ENCODE measurements around the gene ADSL. TPM values are rescaled to one million over a fixed set of nuclear protein-coding genes. Genes with fewer than 3 reads are reported as not detected.
A peak's percentile ranks its signal among the peaks of the same experiment; 100 is the strongest.

Gene ADSL
- total RNA-seq, 1 donor from 2014 or later: 102 TPM

GRCh38 chr22:40417041-40417440 is 70.7 kb downstream of the ADSL start:
- DNase-seq (ENCODE audit: low read depth in 2 of 2): no peak

GRCh38 chr22:40417881-40418280 is 71.6 kb downstream of the ADSL start:
- DNase-seq (ENCODE audit: low read depth in 2 of 2): no peak

GRCh38 chr22:40418366-40419201 is 72.3 kb downstream of the ADSL start:
- DNase-seq (ENCODE audit: low read depth in 2 of 2): no peak

GRCh38 chr22:40419718-40420117 is 73.4 kb downstream of the ADSL start:
- DNase-seq (ENCODE audit: low read depth in 2 of 2): no peak

- no peak for DNase-seq (ENCODE audit: low read depth in 2 of 2)
These were observed 74.2 kb downstream of the ADSL start for GRCh38 chr22:40420341-40421081.

GRCh38 chr22:40421082-40421350 is 74.7 kb downstream of the ADSL start:
- no peak for DNase-seq (ENCODE audit: low read depth in 2 of 2)

- no peak for DNase-seq (ENCODE audit: low read depth in 2 of 2)
These were observed 75.6 kb downstream of the ADSL start for GRCh38 chr22:40421941-40422340.

GRCh38 chr22:40422558-40423309 is 76.4 kb downstream of the ADSL start:
- DNase-seq (ENCODE audit: low read depth in 2 of 2): no peak

GRCh38 chr22:40423310-40423688 is 77.0 kb downstream of the ADSL start:
- DNase-seq (ENCODE audit: low read depth in 2 of 2): no peak

- no peak for DNase-seq (ENCODE audit: low read depth in 2 of 2)
These were observed 77.8 kb downstream of the ADSL start for GRCh38 chr22:40423882-40424640.

- DNase-seq (ENCODE audit: low read depth in 2 of 2): no peak
These were observed 78.8 kb downstream of the ADSL start for GRCh38 chr22:40425082-40425481.

GRCh38 chr22:40426594-40427333 is 80.5 kb downstream of the ADSL start:
- DNase-seq (ENCODE audit: low read depth in 2 of 2): peak; percentile 58 to 93

GRCh38 chr22:40428796-40429195 is 82.5 kb downstream of the ADSL start:
- no peak for DNase-seq (ENCODE audit: low read depth in 2 of 2)

- DNase-seq (ENCODE audit: low read depth in 2 of 2): no peak
These were observed 83.2 kb downstream of the ADSL start for GRCh38 chr22:40429481-40429880.

GRCh38 chr22:40430991-40431390 is 84.7 kb downstream of the ADSL start:
- DNase-seq (ENCODE audit: low read depth in 2 of 2): no peak

GRCh38 chr22:40432157-40432556 is 85.9 kb downstream of the ADSL start:
- peak in 1 of 2 donors; percentile 40 for DNase-seq (ENCODE audit: low read depth in 2 of 2)

- no peak for DNase-seq (ENCODE audit: low read depth in 2 of 2)
These were observed 86.3 kb downstream of the ADSL start for GRCh38 chr22:40432625-40433024.

GRCh38 chr22:40433416-40434090 is 87.3 kb downstream of the ADSL start:
- DNase-seq (ENCODE audit: low read depth in 2 of 2): no peak

- no peak for DNase-seq (ENCODE audit: low read depth in 2 of 2)
These were observed 87.8 kb downstream of the ADSL start for GRCh38 chr22:40434106-40434505.

- no peak for DNase-seq (ENCODE audit: low read depth in 2 of 2)
These were observed 88.4 kb downstream of the ADSL start for GRCh38 chr22:40434745-40435144.

Measured in lung microvascular endothelial cell (primary cell).